GM19193 (cell line): ENCODE data around the gene TRAF3IP3.
A peak's percentile ranks its signal among the peaks of the same experiment; 100 is the strongest.

ENCODE experiments used
- POLR2A ChIP-seq: IDR thresholded peaks from 4 replicates; pipeline ENCODE4 v1.6.1; 2011; ENCODE audit not compliant: insufficient read depth, insufficient read length; ENCODE audit errors: extremely low read depth

The TRAF3IP3 gene

GRCh38 chr1:209774592-209774991, 18.7 kb downstream of the TRAF3IP3 start:
- no peak for TF ChIP-seq POLR2A

DNA sequence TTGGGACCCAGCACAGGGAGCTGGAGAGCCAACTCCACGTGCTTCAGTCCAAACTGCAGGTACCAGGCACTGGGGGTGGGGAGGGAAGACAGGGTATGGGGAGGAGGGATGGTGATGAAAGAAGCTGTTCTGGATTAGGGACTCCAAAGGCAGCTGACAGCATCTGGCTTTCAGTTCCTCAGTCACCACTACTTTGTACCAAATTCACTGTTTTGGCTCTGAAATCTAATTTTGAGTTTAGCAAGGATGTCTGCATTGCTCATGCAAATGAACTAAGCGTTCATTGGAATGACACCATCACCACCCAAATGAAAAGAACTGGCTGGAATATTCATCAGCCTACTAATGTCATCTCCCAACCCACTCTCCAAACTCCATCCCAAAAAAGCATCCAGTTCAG, 19.8 kb downstream of the TRAF3IP3 start:
- TF ChIP-seq POLR2A = no peak

GRCh38 chr1:209777587-209777986, 21.7 kb downstream of the TRAF3IP3 start:
- TF ChIP-seq POLR2A = no peak

DNA sequence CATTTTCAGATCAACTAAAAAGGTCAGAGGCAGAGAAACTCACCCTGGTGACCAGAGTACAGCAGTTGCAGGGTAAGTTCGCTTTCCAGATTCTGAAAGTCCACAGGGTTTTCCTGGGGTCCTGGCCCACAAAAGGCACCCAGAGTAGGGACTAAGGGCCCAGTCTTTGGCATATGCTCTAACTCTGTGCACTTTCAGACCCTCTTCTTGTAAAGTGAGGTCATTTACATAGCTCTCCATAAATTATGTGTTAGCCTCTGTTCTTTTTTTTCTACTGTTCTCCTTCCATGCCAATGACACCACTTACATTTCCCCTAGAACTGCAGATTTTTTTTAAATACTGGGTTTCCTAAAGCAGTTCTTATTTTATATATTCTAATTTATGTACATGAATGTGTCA, 22.2 kb downstream of the TRAF3IP3 start:
- no peak for TF ChIP-seq POLR2A

GRCh38 chr1:209780268-209780667, 24.4 kb downstream of the TRAF3IP3 start:
- TF ChIP-seq POLR2A = no peak

DNA sequence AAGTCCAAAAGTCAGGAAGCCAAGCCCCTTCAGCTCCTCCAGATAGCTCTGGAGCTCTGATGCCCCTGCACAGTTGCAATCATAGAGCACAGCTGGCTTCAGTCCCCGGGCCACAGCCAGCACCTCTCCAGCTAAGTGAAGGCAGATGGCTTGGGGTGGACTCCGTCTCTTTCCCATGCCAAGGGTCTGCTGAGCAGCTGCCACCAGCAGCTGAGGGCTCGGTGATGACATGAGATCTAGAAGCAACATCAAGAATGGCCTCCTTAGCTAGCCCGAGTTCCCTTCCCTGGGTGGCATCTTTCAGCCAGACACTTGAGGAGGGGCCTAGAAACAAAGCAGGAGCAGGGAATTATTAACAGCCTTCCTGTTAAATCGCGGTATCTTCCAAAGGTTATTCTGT, 27.5 kb downstream of the TRAF3IP3 start:
- no peak for TF ChIP-seq POLR2A

DNA sequence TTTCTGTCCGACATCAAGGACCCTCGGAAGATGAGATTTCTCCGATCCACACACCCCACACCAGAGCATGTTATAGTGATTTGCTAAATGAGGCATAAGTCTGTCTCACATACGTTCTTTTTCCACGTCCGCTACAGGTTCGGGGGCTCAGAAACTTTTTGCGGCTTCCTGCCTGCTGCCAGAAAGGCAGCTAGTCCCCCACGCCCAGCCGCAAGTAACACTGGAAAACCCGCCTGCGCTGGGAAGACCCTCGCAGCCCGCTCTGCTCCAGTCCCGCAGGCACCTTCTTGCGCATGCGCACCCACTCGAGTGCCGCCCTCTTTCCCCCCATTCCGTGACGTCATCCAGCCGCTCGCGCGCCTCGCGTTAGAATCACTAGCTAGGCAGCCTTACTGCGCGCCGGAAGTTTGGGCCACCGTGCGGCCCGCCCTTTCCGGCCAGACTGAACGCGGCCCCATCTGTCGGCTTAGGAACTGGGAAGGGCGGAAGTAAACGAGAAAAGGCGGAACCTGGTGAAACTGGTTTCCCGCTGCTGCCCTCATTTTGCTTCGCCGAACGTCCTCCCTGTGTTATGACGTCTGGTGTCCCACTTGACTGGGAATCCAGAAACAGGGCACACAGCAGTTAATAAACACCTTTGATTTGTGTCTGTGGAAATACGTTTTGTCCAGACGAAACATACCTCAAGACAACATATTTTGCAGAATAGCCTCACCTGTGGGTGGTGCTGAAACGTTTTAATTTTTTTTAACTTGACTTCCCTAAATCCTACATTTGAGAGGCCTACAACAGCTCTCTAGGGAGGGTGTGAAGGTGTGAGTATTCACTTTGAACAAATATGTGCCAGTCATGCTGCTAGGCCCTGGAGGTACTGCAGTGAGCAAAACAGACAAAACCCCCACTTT, 28.7 kb downstream of the TRAF3IP3 start, which contains the start of gene C1orf74:
TSS of gene C1orf74 (minus strand) at position 295 of the 905 bp plus-strand sequence. CDS start 925 bp downstream, outside the sequence.
- TF ChIP-seq POLR2A = peak; percentile 97

- no peak for TF ChIP-seq POLR2A
These were observed 29.7 kb downstream of the TRAF3IP3 start for GRCh38 chr1:209785592-209785991.

GRCh38 chr1:209786146-209786545, 30.3 kb downstream of the TRAF3IP3 start:
- no peak for TF ChIP-seq POLR2A

- TF ChIP-seq POLR2A = no peak
These were observed 31.7 kb downstream of the TRAF3IP3 start for GRCh38 chr1:209787551-209787950.

- TF ChIP-seq POLR2A = no peak
These were observed 33.4 kb downstream of the TRAF3IP3 start for GRCh38 chr1:209789245-209789644.

GRCh38 chr1:209790286-209791193, 34.7 kb downstream of the TRAF3IP3 start:
- no peak for TF ChIP-seq POLR2A

GRCh38 chr1:209791920-209792319, 36.1 kb downstream of the TRAF3IP3 start:
- TF ChIP-seq POLR2A = no peak

- no peak for TF ChIP-seq POLR2A
These were observed 42.3 kb downstream of the TRAF3IP3 start for GRCh38 chr1:209797978-209798639.
